Right lobe of liver (tissue), 6 donors: ENCODE results near the gene ARMC9. TPM values are rescaled to one million over a fixed set of nuclear protein-coding genes. Genes with fewer than 3 reads are reported as not detected.

ENCODE experiments used
- ATAC-seq, 4 donors: fragments of 200-7000 bp; cut with Tn5 transposase; one replicate each; pipeline ENCODE4 v1.9.1; 2020; ENCODE audit warnings: mild to moderate bottlenecking in 4 of 4, moderate library complexity in 4 of 4
- DNase-seq, 3 donors: peaks; one replicate each; pipeline ENCODE4 v3.0.0-alpha.2; 2020
- H3K27ac ChIP-seq, 3 donors: fragments of 200-600 bp; one replicate each; pipeline ENCODE4 v1.8.0; 2022
- H3K27me3 ChIP-seq, 2 donors: fragments of 200-600 bp; one replicate each; pipeline ENCODE4 v1.8.0; 2022
- H3K36me3 ChIP-seq, 4 donors: fragments of 200-600 bp; sonication (generic) in 1 of 4; one replicate each; pipeline versions ENCODE4 v1.5.1 to v1.8.0; 2017 to 2022; ENCODE audit warnings: control low read depth in 1 of 4
- H3K4me1 ChIP-seq, 4 donors: fragments of 200-600 bp; sonication (generic) in 1 of 4; one replicate each; pipeline versions ENCODE4 v1.5.1 to v1.8.0; 2017 to 2022; ENCODE audit warnings: control low read depth in 1 of 4
- H3K4me3 ChIP-seq, 3 donors: fragments of 200-600 bp; one replicate each; pipeline ENCODE4 v1.8.0; 2022
- H3K9me3 ChIP-seq, 4 donors: fragments of 200-600 bp; sonication (generic) in 1 of 4; one replicate each; pipeline versions ENCODE4 v1.5.1 to v1.8.0; 2017 to 2022; ENCODE audit warnings: control low read depth in 1 of 4
- POLR2A ChIP-seq: fragments of 450-650 bp; IDR thresholded peaks from one replicate; pipeline ENCODE4 v1.6.1; 2017; ENCODE audit warnings: antibody characterized with exemption, mild to moderate bottlenecking
- WGBS: methylation state at CpG from one replicate; pipeline ENCODE4 v1.1.6; 2018; ENCODE audit warnings: low coverage, low lambda C conversion rate; ENCODE audit not compliant: insufficient coverage; ENCODE audit errors: missing lambda C conversion rate; 5-methylcytosine and 5-hydroxymethylcytosine counted together
- intact Hi-C, 2 donors: fragments of 100-400 bp; cut with DNase I; formaldehyde crosslinking; loops; one replicate each; pipeline versions ENCODE4 v1.11.2 to v1.14.1; 2022
- total RNA-seq, 6 experiments: library from RNA; depleted of rRNA in 2 of 6; stranded (reverse); fragments of >200 nt in 2 of 6; fragmentation: NEBNext Ultra II Directional in 3 of 6; extraction: Animal tissue kit (Norgen Biotek cat#: 25700) in 3 of 6; gene quantifications; one replicate each; pipeline versions ENCODE4 v1.1.0 to v1.2.4, GENCODE V29; 2016 to 2023
- TF ChIP-seq, protein P1 (sequence below), 4 donors: fragments of 200-600 bp in 3 of 4; fragments of 450-650 bp in 1 of 4; IDR thresholded peaks; one replicate each; pipeline versions ENCODE4 v1.5.1 to v1.8.0; 2016 to 2022; ENCODE audit warnings: antibody characterized with exemption in 4 of 4, mild to moderate bottlenecking in 2 of 4
- donor health status: DM: no; HTN: yes; CAD: no.
- donor health status: DM: no; HTN: no; CAD: no.
- donor health status: DM: no; HTN: no; CAD: no.
- donor health status: DM: no; HTN: yes; CAD: no.
- donor health status: DM: no; HTN: yes; CAD: no.

Gene ARMC9
- total RNA-seq, 6 experiments from 2014 or later: 1.5 to 7.7 (median 2.4) TPM

DNA sequence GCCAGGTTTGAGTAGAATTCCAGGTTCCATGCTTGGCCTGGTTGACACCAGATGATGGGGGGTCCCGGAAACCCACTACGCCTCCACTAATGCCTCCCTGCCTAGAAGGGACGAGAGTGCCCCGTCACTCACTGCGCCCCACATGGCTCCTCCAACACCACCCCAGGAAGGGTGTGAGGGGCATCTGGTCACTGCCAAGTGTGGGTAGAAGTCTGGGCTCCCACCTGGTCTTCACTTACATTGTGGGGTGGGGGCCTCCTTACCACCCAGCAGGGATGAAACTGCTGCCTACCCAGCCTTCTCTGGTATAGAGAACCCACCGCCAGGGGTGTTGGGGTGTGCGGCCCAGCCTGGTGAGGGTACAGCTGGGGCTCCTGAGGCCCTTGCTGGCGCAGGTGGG, 131.9 kb downstream of the ARMC9 start:
- TF ChIP-seq, protein P1, sequence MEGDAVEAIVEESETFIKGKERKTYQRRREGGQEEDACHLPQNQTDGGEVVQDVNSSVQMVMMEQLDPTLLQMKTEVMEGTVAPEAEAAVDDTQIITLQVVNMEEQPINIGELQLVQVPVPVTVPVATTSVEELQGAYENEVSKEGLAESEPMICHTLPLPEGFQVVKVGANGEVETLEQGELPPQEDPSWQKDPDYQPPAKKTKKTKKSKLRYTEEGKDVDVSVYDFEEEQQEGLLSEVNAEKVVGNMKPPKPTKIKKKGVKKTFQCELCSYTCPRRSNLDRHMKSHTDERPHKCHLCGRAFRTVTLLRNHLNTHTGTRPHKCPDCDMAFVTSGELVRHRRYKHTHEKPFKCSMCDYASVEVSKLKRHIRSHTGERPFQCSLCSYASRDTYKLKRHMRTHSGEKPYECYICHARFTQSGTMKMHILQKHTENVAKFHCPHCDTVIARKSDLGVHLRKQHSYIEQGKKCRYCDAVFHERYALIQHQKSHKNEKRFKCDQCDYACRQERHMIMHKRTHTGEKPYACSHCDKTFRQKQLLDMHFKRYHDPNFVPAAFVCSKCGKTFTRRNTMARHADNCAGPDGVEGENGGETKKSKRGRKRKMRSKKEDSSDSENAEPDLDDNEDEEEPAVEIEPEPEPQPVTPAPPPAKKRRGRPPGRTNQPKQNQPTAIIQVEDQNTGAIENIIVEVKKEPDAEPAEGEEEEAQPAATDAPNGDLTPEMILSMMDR (IDR thresholded peaks at IDR 0.05): no peak
- TF ChIP-seq POLR2A: no peak
- H3K9me3 ChIP-seq: no peaks in the 10 kb centered on the region
- 100% methylated on average over 1 of the region's 8 CpGs for WGBS
- DNase-seq (no peak), ATAC-seq (no peak)
- no peaks in the 10 kb centered on the region for H3K36me3 ChIP-seq
- intact Hi-C loops: no loop called here
- no peaks in the 10 kb centered on the region for H3K27me3 ChIP-seq
- no peaks in the 10 kb centered on the region for H3K4me1 ChIP-seq
- H3K27ac ChIP-seq: no peak overlapping the region
- H3K4me3 ChIP-seq: no peak overlapping the region

DNA sequence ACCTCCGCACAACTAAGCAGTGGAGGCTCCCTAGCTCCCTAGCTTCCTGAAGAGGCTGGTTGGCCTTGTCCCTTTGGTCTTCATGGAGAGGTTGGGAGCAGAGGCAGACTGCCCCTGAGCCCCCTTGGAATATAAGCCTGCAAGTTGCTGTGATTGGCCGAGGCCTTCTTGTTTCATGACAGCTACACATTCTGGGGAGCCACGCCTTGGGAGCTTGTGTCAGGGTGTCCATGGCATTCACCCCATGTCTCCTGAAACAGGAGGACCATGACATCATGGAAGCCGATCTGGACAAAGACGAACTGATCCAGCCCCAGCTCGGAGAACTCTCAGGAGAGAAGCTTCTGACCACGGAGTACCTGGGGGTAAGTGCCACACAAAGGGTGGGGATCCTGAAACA, 133.1 kb downstream of the ARMC9 start:
- no peaks in the 10 kb centered on the region for H3K36me3 ChIP-seq
- no peaks in the 10 kb centered on the region for H3K9me3 ChIP-seq
- DNase-seq (no peak), ATAC-seq (no peak)
- no peak overlapping the region for H3K27ac ChIP-seq
- intact Hi-C loops: no loop called here
- TF ChIP-seq, protein P1 (IDR thresholded peaks at IDR 0.05): no peak
- no peak for TF ChIP-seq POLR2A
- no peaks in the 10 kb centered on the region for H3K4me1 ChIP-seq
- 91% methylated on average over 4 of the region's 7 CpGs for WGBS
- H3K4me3 ChIP-seq: no peak overlapping the region
- no peaks in the 10 kb centered on the region for H3K27me3 ChIP-seq

DNA sequence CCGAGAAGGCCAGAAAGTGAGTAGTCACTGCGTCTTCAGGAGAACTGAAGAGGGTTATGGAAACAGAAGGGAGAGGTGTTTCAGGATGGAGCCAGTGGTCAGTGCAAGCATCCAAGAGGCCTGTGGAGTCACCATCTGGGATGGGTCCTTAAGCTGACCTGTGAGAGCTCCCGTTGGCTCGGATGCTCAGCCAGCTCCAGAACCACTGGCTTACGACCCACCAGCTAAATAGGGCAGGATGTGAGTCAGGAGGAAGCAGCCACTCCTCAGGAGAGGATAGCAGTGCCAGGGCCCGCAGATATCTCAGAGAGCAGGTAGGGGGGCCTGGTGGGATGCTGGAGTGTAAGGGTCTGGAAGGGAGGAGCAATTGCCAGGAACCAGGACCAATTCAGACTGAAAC, 134.0 kb downstream of the ARMC9 start:
- Histone ChIP-seq H3K9me3 (no peaks in the 10 kb centered on the region), H3K4me1 (no peaks in the 10 kb centered on the region), H3K27ac (no peak overlapping the region), H3K4me3 (no peak overlapping the region), H3K27me3 (no peaks in the 10 kb centered on the region), H3K36me3 (no peaks in the 10 kb centered on the region)
- DNase-seq (no peak), ATAC-seq (no peak)
- WGBS: 93% methylated on average over 5 of the region's 6 CpGs
- TF ChIP-seq, protein P1 (IDR thresholded peaks at IDR 0.05): no peak
- no peak for TF ChIP-seq POLR2A
- intact Hi-C loops: no loop called here

DNA sequence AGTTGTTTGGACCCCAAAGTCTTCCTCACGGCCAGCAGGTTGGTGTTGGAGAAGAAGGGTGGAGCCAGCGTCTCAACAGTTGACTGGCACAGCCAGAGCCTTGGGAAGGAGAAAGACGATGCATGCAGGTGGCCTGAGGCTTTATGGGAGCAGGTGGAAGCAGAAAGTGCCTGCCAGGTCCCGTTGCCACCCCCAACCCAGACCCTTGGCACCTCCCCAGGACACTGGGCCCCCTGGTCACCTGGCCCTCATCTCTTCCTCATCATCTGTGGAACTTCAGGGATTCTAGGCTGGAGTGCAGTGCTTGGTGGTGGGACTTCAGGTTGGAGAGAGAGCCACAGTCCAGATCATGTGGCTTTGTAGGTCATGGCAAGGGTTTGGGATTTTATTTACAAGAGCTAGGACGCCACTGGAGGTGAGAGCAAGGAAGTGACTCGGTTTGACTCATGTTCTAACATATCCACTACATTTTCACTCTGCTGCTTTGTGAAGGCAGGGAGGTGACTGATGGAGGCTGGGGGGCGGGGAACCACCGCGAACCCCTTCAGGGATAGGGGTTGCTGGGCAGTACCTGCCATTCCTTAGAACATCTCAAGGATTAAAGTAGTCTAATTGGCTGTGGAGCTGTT, 134.6 kb downstream of the ARMC9 start:
- TF ChIP-seq POLR2A: no peak
- intact Hi-C loops: no loop called here
- Histone ChIP-seq H3K36me3 (no peaks in the 10 kb centered on the region), H3K9me3 (no peaks in the 10 kb centered on the region), H3K4me1 (no peaks in the 10 kb centered on the region), H3K27ac (no peak overlapping the region), H3K27me3 (no peaks in the 10 kb centered on the region), H3K4me3 (no peak overlapping the region)
- DNase-seq (no peak), ATAC-seq (no peak)
- 77% methylated on average over 3 of the region's 9 CpGs for WGBS

DNA sequence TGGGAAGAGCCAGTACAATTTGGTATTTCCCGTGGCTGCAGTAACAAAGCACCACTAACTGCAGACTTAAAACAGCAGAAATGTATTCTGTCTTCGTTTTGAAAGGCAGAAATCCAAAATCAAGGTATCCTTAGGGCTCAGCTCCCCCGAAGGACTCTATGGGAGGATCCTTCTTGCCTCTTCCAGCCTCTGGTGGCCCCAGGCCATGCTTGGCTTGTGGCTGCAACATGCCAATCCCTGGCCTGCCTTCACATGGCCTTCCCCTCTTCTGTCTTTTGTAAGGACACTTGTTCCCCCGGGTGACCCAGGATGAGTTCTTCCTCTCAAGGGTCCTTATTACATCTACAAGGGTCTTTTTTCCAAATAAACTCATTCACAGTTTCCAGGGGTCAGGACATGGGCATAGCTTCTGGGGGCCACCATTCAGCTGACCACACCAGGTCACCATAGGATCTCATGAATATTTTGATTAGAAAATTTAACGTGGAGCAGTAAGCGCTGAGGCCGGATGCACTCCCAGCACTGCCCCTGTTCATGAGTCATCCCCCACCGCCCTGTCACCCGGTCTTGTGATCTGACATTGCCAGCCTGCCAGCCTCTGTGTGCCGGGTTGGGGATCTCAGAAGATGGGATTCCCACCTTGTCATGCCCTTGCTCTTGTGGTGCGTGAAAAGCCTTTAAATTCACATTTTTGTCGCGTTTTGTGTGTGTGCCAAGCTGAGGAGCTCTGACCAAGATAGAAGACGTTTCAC, 135.9 kb downstream of the ARMC9 start:
- Histone ChIP-seq H3K4me3 (no peak overlapping the region), H3K27me3 (no peaks in the 10 kb centered on the region), H3K27ac (no peak overlapping the region), H3K36me3 (no peaks in the 10 kb centered on the region), H3K9me3 (no peaks in the 10 kb centered on the region), H3K4me1 (no peaks in the 10 kb centered on the region)
- WGBS: 84% methylated on average over 12 of the region's 14 CpGs
- intact Hi-C loops: no loop called here
- TF ChIP-seq, protein P1 (IDR thresholded peaks at IDR 0.05): no peak
- TF ChIP-seq POLR2A: no peak
- ATAC-seq: no peak
- DNase-seq: no peak
